ENCODE data around the gene QPRT.

DNA sequence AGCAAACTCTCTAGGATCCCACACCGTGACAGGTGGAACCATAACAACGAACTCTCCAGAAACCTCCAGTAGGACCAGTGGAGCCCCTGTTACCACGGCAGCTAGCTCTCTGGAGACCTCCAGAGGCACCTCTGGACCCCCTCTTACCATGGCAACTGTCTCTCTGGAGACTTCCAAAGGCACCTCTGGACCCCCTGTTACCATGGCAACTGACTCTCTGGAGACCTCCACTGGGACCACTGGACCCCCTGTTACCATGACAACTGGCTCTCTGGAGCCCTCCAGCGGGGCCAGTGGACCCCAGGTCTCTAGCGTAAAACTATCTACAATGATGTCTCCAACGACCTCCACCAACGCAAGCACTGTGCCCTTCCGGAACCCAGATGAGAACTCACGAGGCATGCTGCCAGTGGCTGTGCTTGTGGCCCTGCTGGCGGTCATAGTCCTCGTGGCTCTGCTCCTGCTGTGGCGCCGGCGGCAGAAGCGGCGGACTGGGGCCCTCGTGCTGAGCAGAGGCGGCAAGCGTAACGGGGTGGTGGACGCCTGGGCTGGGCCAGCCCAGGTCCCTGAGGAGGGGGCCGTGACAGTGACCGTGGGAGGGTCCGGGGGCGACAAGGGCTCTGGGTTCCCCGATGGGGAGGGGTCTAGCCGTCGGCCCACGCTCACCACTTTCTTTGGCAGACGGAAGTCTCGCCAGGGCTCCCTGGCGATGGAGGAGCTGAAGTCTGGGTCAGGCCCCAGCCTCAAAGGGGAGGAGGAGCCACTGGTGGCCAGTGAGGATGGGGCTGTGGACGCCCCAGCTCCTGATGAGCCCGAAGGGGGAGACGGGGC lies 14.7 kb upstream of the QPRT start:
- TF ChIP-seq, protein P1, sequence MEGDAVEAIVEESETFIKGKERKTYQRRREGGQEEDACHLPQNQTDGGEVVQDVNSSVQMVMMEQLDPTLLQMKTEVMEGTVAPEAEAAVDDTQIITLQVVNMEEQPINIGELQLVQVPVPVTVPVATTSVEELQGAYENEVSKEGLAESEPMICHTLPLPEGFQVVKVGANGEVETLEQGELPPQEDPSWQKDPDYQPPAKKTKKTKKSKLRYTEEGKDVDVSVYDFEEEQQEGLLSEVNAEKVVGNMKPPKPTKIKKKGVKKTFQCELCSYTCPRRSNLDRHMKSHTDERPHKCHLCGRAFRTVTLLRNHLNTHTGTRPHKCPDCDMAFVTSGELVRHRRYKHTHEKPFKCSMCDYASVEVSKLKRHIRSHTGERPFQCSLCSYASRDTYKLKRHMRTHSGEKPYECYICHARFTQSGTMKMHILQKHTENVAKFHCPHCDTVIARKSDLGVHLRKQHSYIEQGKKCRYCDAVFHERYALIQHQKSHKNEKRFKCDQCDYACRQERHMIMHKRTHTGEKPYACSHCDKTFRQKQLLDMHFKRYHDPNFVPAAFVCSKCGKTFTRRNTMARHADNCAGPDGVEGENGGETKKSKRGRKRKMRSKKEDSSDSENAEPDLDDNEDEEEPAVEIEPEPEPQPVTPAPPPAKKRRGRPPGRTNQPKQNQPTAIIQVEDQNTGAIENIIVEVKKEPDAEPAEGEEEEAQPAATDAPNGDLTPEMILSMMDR (IDR thresholded peaks at IDR 0.05), result no peak
- TF ChIP-seq EZH2 (IDR thresholded peaks at IDR 0.05) (no peak), EZH2phosphoT487 (IDR thresholded peaks at IDR 0.05) (no peak)
